ENCODE data around the gene DNAJB6.

- TF ChIP-seq POLR2A (IDR thresholded peaks at IDR 0.05; ENCODE audit: extremely low read depth, insufficient read length), result no peak
- TF ChIP-seq, protein P1, sequence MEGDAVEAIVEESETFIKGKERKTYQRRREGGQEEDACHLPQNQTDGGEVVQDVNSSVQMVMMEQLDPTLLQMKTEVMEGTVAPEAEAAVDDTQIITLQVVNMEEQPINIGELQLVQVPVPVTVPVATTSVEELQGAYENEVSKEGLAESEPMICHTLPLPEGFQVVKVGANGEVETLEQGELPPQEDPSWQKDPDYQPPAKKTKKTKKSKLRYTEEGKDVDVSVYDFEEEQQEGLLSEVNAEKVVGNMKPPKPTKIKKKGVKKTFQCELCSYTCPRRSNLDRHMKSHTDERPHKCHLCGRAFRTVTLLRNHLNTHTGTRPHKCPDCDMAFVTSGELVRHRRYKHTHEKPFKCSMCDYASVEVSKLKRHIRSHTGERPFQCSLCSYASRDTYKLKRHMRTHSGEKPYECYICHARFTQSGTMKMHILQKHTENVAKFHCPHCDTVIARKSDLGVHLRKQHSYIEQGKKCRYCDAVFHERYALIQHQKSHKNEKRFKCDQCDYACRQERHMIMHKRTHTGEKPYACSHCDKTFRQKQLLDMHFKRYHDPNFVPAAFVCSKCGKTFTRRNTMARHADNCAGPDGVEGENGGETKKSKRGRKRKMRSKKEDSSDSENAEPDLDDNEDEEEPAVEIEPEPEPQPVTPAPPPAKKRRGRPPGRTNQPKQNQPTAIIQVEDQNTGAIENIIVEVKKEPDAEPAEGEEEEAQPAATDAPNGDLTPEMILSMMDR (IDR thresholded peaks at IDR 0.05; ENCODE audit: low read depth, low read length), result no peak
- no peak for TF ChIP-seq MAX (IDR thresholded peaks at IDR 0.05; ENCODE audit: low read depth, low read length)
- no peak for TF ChIP-seq MYC (IDR thresholded peaks at IDR 0.05; ENCODE audit: low read depth, low read length)
Observed at GRCh38 chr7:157373493-157373892, 36.7 kb downstream of the DNAJB6 start.
